Left lung (tissue), 10 donors: ENCODE measurements around the gene SDF4. TPM values are rescaled to one million over a fixed set of nuclear protein-coding genes. Genes with fewer than 3 reads are reported as not detected.

ENCODE experiments used
- ATAC-seq: fragments of 200-7000 bp; cut with Tn5 transposase; one replicate; pipeline ENCODE4 v1.9.1; 2020; ENCODE audit warnings: moderate library complexity
- DNase-seq, 4 donors: peaks; one replicate each; pipeline ENCODE4 v3.0.0-alpha.2; 2013 to 2020
- H3K27ac ChIP-seq, 2 donors: fragments of 200-600 bp; sonication (generic) in 1 of 2; one replicate each; pipeline versions ENCODE4 v1.5.0 to v1.8.0; 2020 to 2021
- H3K27me3 ChIP-seq, 2 donors: fragments of 200-600 bp; sonication (generic) in 1 of 2; one replicate each; pipeline versions ENCODE4 v1.5.0 to v1.8.0; 2020 to 2021
- H3K36me3 ChIP-seq, 2 donors: fragments of 200-600 bp; sonication (generic) in 1 of 2; one replicate each; pipeline versions ENCODE4 v1.5.0 to v1.8.0; 2020 to 2021
- H3K4me1 ChIP-seq, 2 donors: fragments of 200-600 bp; one replicate each; pipeline ENCODE4 v1.8.0; 2021
- H3K4me3 ChIP-seq, 2 donors: fragments of 200-600 bp; sonication (generic) in 1 of 2; one replicate each; pipeline versions ENCODE4 v1.5.0 to v1.8.0; 2020 to 2021; ENCODE audit warnings: mild to moderate bottlenecking in 1 of 2
- H3K9me3 ChIP-seq, 2 donors: fragments of 200-600 bp; sonication (generic) in 1 of 2; one replicate each; pipeline versions ENCODE4 v1.5.0 to v1.8.0; 2020 to 2021
- CTCF ChIP-seq, 2 donors: fragments of 200-600 bp; sonication (generic) in 1 of 2; IDR thresholded peaks; one replicate each; pipeline versions ENCODE4 v1.5.0 to v1.8.0; 2021; ENCODE audit warnings: antibody characterized with exemption in 2 of 2
- intact Hi-C, 2 donors: fragments of 100-400 bp; cut with DNase I; formaldehyde crosslinking; loops; one replicate each; pipeline versions ENCODE4 v1.11.2 to v1.14.2; 2022
- polyA plus RNA-seq, 6 donors: library from polyadenylated mRNA; unstranded; fragments of 120-200 nt; gene quantifications; one replicate each; pipeline ENCODE4 v1.2.1, GENCODE V29; 2013; ENCODE audit not compliant: insufficient read length in 6 of 6
- total RNA-seq, 2 donors: library from RNA; stranded (reverse); fragmentation: NEBNext Ultra II Directional; extraction: Animal tissue kit (Norgen Biotek cat#: 25700); gene quantifications; one replicate each; pipeline ENCODE4 v1.2.1, GENCODE V29; 2021
- donor health status: DM: no; HTN: yes; CAD: no.
- donor health status: DM: no; HTN: no; CAD: no.

SDF4 gene
- total and polyA plus RNA-seq, 8 donors = 86.7 to 166 (median 100) TPM

- TF ChIP-seq CTCF (IDR thresholded peaks at IDR 0.05) = no peak
- peak overlapping the region; percentile 13 to 39 for H3K4me3 ChIP-seq
- peak overlapping the region in 1 of 2 donors; percentile 13 for H3K27ac ChIP-seq
- H3K27me3 ChIP-seq = peaks cover 7 to 74% of the 10 kb centered on the region in 2 donors
- ATAC-seq (peak; percentile 74), DNase-seq (peak in 3 of 4 donors; percentile 30 to 85 (median 67))
- no peaks in the 10 kb centered on the region for H3K9me3 ChIP-seq
- intact Hi-C loops = no loop called here
- peaks cover 0 to 16% of the 10 kb centered on the region in 2 donors for H3K4me1 ChIP-seq
- H3K36me3 ChIP-seq = no peaks in the 10 kb centered on the region
Observed at GRCh38 chr1:1200876-1201810, 30.7 kb downstream of the SDF4 start.

GRCh38 chr1:1199961-1200875 is 31.6 kb downstream of the SDF4 start:
- Histone ChIP-seq H3K27me3 (peaks cover 0 to 64% of the 10 kb centered on the region in 2 donors), H3K9me3 (peaks cover 0 to 5% of the 10 kb centered on the region in 2 donors), H3K27ac (no peak overlapping the region), H3K36me3 (no peaks in the 10 kb centered on the region), H3K4me3 (peak overlapping the region in 1 of 2 donors; percentile 39), H3K4me1 (peaks cover 0 to 13% of the 10 kb centered on the region in 2 donors)
- TF ChIP-seq CTCF (IDR thresholded peaks at IDR 0.05) = no peak
- intact Hi-C loops = no loop called here
- peak in 1 of 4 donors; percentile 76 for DNase-seq
- ATAC-seq = no peak

- Histone ChIP-seq H3K27ac (no peak overlapping the region), H3K4me1 (peaks cover 0 to 13% of the 10 kb centered on the region in 2 donors), H3K27me3 (peaks cover 0 to 56% of the 10 kb centered on the region in 2 donors), H3K36me3 (no peaks in the 10 kb centered on the region), H3K9me3 (peaks cover 0 to 11% of the 10 kb centered on the region in 2 donors), H3K4me3 (no peak overlapping the region)
- intact Hi-C loops = no loop called here
- DNase-seq = peak in 1 of 4 donors; percentile 65
- no peak for TF ChIP-seq CTCF (IDR thresholded peaks at IDR 0.05)
- ATAC-seq = no peak
Observed at GRCh38 chr1:1199141-1199960, 32.5 kb downstream of the SDF4 start.

- ATAC-seq (no peak), DNase-seq (peak in 1 of 4 donors; percentile 60)
- no peak overlapping the region for H3K27ac ChIP-seq
- TF ChIP-seq CTCF (IDR thresholded peaks at IDR 0.05) = no peak
- H3K27me3 ChIP-seq = peaks cover 0 to 48% of the 10 kb centered on the region in 2 donors
- H3K4me1 ChIP-seq = peaks cover 0 to 13% of the 10 kb centered on the region in 2 donors
- no peaks in the 10 kb centered on the region for H3K36me3 ChIP-seq
- peaks cover 0 to 11% of the 10 kb centered on the region in 2 donors for H3K9me3 ChIP-seq
- no peak overlapping the region for H3K4me3 ChIP-seq
- intact Hi-C loops = no loop called here
Observed at GRCh38 chr1:1198423-1199140, 33.2 kb downstream of the SDF4 start.
